ENCODE data around the gene COL4A3.

- TF ChIP-seq POLR2A (IDR thresholded peaks at IDR 0.05) (no peak), CTCF (IDR thresholded peaks at IDR 0.05) (no peak)
These were observed 116.5 kb downstream of the COL4A3 start for GRCh38 chr2:227280895-227281294.

Measured in Peyer's patch (tissue), 4 donors.